Measurements from ENCODE around the gene NGRN.

DNA sequence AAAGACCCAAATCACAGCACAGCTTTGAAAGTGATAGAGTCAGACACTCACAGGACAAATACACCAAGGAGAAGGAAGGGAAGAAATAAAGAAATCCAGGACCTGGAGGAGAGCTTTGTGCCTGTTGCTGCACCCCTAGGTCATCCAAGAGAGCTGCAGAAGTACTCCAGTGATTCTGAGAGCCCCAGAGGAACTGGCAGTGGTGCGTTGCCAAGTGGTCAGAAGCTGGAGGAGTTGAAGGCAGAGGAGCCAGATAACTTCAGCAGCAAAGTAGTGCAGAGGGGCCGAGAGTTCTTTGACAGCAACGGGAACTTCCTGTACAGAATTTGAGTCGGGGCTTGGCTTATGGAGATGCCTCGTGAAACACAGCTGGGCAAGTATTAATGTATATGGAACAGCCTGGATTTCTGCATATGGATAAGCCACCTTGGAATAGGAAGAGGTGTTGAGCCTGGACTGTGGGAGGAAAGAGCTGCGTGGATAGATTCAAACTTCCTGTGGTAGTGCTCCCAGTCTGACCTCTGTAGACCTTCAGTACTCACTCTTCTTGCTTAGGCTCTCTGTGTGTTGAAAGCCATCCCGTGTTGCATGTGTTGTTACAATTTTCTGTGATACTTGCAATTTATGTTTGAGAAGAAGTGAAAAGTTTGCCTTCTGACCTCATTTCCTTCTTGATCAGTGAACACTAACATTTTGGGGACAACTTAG lies 6.1 kb downstream of the NGRN start:
- TF ChIP-seq, protein P1, sequence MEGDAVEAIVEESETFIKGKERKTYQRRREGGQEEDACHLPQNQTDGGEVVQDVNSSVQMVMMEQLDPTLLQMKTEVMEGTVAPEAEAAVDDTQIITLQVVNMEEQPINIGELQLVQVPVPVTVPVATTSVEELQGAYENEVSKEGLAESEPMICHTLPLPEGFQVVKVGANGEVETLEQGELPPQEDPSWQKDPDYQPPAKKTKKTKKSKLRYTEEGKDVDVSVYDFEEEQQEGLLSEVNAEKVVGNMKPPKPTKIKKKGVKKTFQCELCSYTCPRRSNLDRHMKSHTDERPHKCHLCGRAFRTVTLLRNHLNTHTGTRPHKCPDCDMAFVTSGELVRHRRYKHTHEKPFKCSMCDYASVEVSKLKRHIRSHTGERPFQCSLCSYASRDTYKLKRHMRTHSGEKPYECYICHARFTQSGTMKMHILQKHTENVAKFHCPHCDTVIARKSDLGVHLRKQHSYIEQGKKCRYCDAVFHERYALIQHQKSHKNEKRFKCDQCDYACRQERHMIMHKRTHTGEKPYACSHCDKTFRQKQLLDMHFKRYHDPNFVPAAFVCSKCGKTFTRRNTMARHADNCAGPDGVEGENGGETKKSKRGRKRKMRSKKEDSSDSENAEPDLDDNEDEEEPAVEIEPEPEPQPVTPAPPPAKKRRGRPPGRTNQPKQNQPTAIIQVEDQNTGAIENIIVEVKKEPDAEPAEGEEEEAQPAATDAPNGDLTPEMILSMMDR (IDR thresholded peaks at IDR 0.05; ENCODE audit: low read depth, low read length): no peak
- TF ChIP-seq MYC (IDR thresholded peaks at IDR 0.05; ENCODE audit: low read depth, low read length) (no peak), MAX (IDR thresholded peaks at IDR 0.05; ENCODE audit: low read depth, low read length) (no peak), POLR2A (IDR thresholded peaks at IDR 0.05; ENCODE audit: extremely low read depth, insufficient read length) (no peak)

All from NB4 (cell line).